OCI-LY1 (cell line): ENCODE data around the gene ANKRD13B.

ENCODE experiments used
- H2AFZ ChIP-seq: fragments of 200-600 bp; sonication (generic), shearing (Covaris generic); 2 replicates; pipeline ENCODE4 v1.6.0; 2014; ENCODE audit warnings: antibody characterized with exemption, mild to moderate bottlenecking, low read length
- H3F3A ChIP-seq: fragments of 200-600 bp; sonication (generic), shearing (Covaris generic); 2 replicates; pipeline ENCODE4 v1.6.0; 2014; ENCODE audit warnings: mild to moderate bottlenecking, antibody characterized with exemption, low read length, moderate library complexity; ENCODE audit not compliant: insufficient read depth
- H3K27ac ChIP-seq: fragments of 200-600 bp; sonication (generic); 2 replicates; pipeline ENCODE4 v1.5.1; 2014; ENCODE audit warnings: low read length, mixed run types, mild to moderate bottlenecking, low read depth; ENCODE audit not compliant: poor library complexity, severe bottlenecking
- H3K27me3 ChIP-seq: fragments of 200-600 bp; sonication (generic); 2 replicates; pipeline ENCODE4 v1.6.0; 2014; ENCODE audit warnings: antibody characterized with exemption, mild to moderate bottlenecking, low read length, moderate library complexity; ENCODE audit not compliant: insufficient read depth
- H3K36me3 ChIP-seq: fragments of 200-600 bp; sonication (generic); 2 replicates; pipeline ENCODE4 v1.6.1; 2014; ENCODE audit warnings: mild to moderate bottlenecking, antibody characterized with exemption, low read length, moderate library complexity, mixed read lengths; ENCODE audit not compliant: insufficient read depth
- H3K4me1 ChIP-seq: fragments of 200-600 bp; sonication (generic); 2 replicates; pipeline ENCODE4 v1.5.1; 2014; ENCODE audit warnings: mild to moderate bottlenecking, low read length, moderate library complexity; ENCODE audit not compliant: insufficient read depth, severe bottlenecking
- H3K4me2 ChIP-seq: fragments of 200-600 bp; sonication (generic), shearing (Covaris generic); 2 replicates; pipeline ENCODE4 v1.6.1; 2014; ENCODE audit warnings: low read length
- H3K4me3 ChIP-seq: fragments of 200-600 bp; sonication (generic); 2 replicates; pipeline ENCODE4 v1.5.1; 2014; ENCODE audit warnings: low read length, low read depth, mild to moderate bottlenecking, mixed read lengths; ENCODE audit not compliant: poor library complexity, severe bottlenecking
- H3K79me2 ChIP-seq: fragments of 200-600 bp; shearing (Covaris generic); 2 replicates; pipeline ENCODE4 v1.6.1; 2016; ENCODE audit warnings: mixed run types, low read length, mixed read lengths; ENCODE audit not compliant: insufficient read depth
- H3K9ac ChIP-seq: fragments of 200-600 bp; sonication (generic), shearing (Covaris generic); 2 replicates; pipeline ENCODE4 v1.6.1; 2014; ENCODE audit warnings: mild to moderate bottlenecking, low read length, mixed read lengths
- H3K9me2 ChIP-seq: fragments of 200-600 bp; sonication (generic), shearing (Covaris generic); 2 replicates; pipeline ENCODE4 v1.6.1; 2014; ENCODE audit warnings: low read depth, mild to moderate bottlenecking, low read length, mixed read lengths
- H3K9me3 ChIP-seq: fragments of 200-600 bp; shearing (Covaris generic); 2 replicates; pipeline ENCODE4 v1.6.1; 2014; ENCODE audit warnings: low read length, mixed read lengths
- H4K20me1 ChIP-seq: fragments of 200-600 bp; sonication (generic), shearing (Covaris generic); 2 replicates; pipeline ENCODE4 v1.6.0; 2016; ENCODE audit warnings: mild to moderate bottlenecking, low read length; ENCODE audit not compliant: insufficient read depth
- EZH2 ChIP-seq: fragments of 200-600 bp; sonication (generic), shearing (Covaris generic); IDR thresholded peaks from 2 replicates; pipeline ENCODE4 v1.8.0; 2017; ENCODE audit warnings: borderline replicate concordance, mixed run types, mild to moderate bottlenecking, antibody characterized with exemption, low read length, moderate library complexity, mixed read lengths
- TF ChIP-seq, protein P1 (sequence below): fragments of 200-600 bp; sonication (generic), shearing (Covaris generic); IDR thresholded peaks from 2 replicates; pipeline ENCODE4 v1.5.1; 2017; ENCODE audit warnings: mild to moderate bottlenecking, antibody characterized with exemption, low read length, moderate library complexity, mixed read lengths

Gene ANKRD13B

DNA sequence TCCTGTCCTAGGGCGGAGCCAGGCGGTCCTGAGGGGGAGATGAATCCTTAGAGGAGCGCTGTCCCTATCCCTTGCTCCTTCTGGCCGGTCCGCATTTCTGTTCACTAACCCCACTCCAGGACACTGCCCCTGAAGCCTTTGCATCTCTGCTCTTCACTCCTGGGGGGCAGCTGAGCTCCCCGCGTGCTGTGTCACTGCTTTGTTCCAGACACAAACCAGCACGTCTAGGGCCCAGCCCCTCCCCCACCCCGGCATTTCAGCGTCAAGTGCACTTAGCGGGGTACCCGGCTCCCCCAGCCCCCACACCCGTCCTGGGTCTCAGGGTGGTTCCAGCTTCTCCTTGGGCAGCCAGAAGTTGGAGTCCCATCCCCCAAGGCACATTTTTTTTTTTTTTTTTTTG, 20.9 kb downstream of the ANKRD13B start:
- H2AFZ ChIP-seq: no peak overlapping the region
- no peaks in the 10 kb centered on the region for H3K79me2 ChIP-seq
- H3K4me1 ChIP-seq: peaks cover 57% of the 10 kb centered on the region
- H3K4me2 ChIP-seq: peak overlapping the region; percentile 82
- no peak overlapping the region for H3K27ac ChIP-seq
- H3K9me2 ChIP-seq: no peaks in the 10 kb centered on the region
- peaks cover 4% of the 10 kb centered on the region; the same call in 1 of the 2 replicates for H3K27me3 ChIP-seq
- H3K9ac ChIP-seq: peak overlapping the region; percentile 43; the same call in 1 of the 2 replicates
- no peaks in the 10 kb centered on the region for H3K9me3 ChIP-seq
- H3F3A ChIP-seq: no peaks in the 10 kb centered on the region
- no peaks in the 10 kb centered on the region for H4K20me1 ChIP-seq
- peak overlapping the region; percentile 58 for H3K4me3 ChIP-seq
- no peaks in the 10 kb centered on the region for H3K36me3 ChIP-seq
- no peak for TF ChIP-seq EZH2
- TF ChIP-seq, protein P1, sequence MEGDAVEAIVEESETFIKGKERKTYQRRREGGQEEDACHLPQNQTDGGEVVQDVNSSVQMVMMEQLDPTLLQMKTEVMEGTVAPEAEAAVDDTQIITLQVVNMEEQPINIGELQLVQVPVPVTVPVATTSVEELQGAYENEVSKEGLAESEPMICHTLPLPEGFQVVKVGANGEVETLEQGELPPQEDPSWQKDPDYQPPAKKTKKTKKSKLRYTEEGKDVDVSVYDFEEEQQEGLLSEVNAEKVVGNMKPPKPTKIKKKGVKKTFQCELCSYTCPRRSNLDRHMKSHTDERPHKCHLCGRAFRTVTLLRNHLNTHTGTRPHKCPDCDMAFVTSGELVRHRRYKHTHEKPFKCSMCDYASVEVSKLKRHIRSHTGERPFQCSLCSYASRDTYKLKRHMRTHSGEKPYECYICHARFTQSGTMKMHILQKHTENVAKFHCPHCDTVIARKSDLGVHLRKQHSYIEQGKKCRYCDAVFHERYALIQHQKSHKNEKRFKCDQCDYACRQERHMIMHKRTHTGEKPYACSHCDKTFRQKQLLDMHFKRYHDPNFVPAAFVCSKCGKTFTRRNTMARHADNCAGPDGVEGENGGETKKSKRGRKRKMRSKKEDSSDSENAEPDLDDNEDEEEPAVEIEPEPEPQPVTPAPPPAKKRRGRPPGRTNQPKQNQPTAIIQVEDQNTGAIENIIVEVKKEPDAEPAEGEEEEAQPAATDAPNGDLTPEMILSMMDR: no peak

DNA sequence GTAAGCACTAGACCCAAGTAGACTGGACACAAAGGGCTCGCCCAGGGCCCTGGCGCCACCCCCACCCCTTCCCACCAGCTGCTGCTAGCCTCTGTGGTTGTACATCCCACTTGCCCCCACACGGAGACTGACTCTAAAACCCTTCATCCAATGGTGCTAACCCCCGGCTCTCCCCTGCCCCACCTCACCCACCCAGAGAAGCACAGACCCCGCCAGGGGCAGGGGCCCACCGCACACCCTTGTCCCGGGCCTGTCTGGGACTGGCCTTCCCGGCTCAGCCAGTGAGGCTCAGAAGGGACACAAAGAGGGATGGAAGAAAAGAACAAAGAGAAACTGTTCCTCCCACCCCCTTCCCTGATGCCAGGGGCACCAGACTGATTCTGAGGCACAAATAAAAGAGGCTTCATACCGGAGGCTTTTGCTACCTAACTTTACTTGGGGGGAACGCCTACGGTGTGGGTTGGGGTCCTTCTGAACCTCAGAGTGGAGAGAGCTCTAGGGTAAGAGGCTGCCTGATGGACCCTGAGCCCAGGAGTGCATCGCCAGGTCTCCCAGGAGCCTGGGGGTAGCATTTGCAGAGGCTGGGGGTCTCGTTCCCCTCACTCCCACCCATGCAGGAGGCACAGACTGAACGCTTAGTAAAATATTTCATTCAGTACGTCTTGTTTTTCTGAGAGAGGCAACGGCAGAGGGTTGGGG, 21.6 kb downstream of the ANKRD13B start:
- Histone ChIP-seq H3K4me1 (peaks cover 54% of the 10 kb centered on the region), H3K9me2 (no peaks in the 10 kb centered on the region), H3K4me2 (peak overlapping the region; percentile 82), H3F3A (no peaks in the 10 kb centered on the region), H3K4me3 (peak overlapping the region; percentile 59), H3K27me3 (0 out of 2 replicates have a peak, but pooled peaks cover 4% of the 10 kb centered on the region), H2AFZ (no peak overlapping the region), H3K9me3 (no peaks in the 10 kb centered on the region), H3K27ac (no peak overlapping the region), H3K79me2 (no peaks in the 10 kb centered on the region), H4K20me1 (no peaks in the 10 kb centered on the region), H3K9ac (peak overlapping the region; percentile 3; the same call in 1 of the 2 replicates), H3K36me3 (no peaks in the 10 kb centered on the region)
- TF ChIP-seq, protein P1: no peak
- TF ChIP-seq EZH2: no peak

DNA sequence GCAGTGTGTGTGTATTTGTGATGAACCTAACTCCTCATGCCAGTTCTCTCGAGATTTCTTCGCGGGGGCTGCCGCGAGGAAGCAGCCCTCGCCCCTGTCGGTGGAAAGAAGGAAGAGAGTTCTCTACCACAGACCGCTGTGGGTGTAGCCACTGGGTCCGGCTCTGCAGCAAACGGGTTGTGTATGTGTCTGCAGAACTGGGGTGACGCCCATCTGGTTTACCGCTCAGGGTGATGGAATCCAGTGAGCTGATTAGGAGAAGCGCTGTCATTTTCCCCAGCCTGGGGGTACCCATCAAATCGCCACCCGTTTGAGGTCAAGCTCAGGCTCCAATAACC, 22.1 kb downstream of the ANKRD13B start:
- H3K4me1 ChIP-seq: peaks cover 54% of the 10 kb centered on the region
- H2AFZ ChIP-seq: no peak overlapping the region
- peak overlapping the region; percentile 82 for H3K4me2 ChIP-seq
- no peaks in the 10 kb centered on the region for H3F3A ChIP-seq
- H3K9ac ChIP-seq: no peak overlapping the region; the same call in 1 of the 2 replicates
- no peaks in the 10 kb centered on the region for H3K36me3 ChIP-seq
- no peaks in the 10 kb centered on the region for H3K9me2 ChIP-seq
- H3K4me3 ChIP-seq: peak overlapping the region; percentile 59
- no peak for TF ChIP-seq EZH2
- TF ChIP-seq, protein P1: 0 out of 2 replicates have a peak, but pooled peaks have one; percentile 4
- H4K20me1 ChIP-seq: no peaks in the 10 kb centered on the region
- 0 out of 2 replicates have a peak, but pooled peaks cover 4% of the 10 kb centered on the region for H3K27me3 ChIP-seq
- H3K9me3 ChIP-seq: no peaks in the 10 kb centered on the region
- H3K79me2 ChIP-seq: no peaks in the 10 kb centered on the region
- H3K27ac ChIP-seq: no peak overlapping the region
